ENCODE results near the gene PTPN7.
"Not testable (repeated sequence)": the region's sequence is repeated elsewhere in the genome, so short reads cannot be mapped to it uniquely, and the experiment has no call there.

PTPN7 gene

DNA sequence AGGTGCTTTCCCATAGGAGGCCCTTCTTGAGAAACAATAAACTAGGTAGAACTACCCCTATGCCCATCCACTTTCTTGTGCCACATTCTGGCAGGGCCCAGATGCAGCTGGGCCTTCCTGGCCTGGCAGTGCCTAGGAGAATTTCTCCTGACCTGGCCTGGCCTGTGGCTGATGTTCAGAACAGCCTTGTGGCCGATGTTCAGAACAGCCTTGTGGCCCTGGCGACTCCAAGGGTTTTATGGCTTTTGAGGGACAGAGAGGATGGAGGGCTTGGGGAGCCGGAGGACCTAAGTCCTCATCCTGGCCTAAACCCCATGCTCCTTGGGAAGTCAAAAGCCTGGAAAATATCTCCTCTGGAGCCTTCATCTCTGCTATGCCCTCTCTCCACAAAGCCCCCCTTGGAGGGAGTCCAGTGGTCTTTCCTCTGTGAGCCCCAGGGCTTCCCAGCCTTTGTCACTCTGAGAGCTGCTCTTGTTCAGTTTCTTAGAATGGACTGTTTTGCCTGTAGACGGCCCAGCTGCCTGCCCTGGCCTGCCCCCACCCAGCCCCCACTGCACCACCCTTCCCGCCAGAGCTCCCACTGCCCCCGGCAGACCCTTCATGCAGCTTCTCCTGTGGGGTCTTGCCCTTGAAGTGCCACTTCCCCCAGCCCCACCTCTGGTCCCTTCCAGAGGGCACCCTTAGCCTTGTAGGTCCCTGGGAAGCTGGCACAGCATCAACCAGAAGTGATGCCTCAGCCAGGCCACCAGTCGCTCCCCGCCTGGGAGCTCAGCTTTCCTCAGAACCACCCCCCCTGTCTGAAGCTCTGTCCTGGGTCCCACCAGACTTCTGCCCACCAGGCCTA is 30.7 kb downstream of the PTPN7 start:
- no peak for DNase-seq

DNA sequence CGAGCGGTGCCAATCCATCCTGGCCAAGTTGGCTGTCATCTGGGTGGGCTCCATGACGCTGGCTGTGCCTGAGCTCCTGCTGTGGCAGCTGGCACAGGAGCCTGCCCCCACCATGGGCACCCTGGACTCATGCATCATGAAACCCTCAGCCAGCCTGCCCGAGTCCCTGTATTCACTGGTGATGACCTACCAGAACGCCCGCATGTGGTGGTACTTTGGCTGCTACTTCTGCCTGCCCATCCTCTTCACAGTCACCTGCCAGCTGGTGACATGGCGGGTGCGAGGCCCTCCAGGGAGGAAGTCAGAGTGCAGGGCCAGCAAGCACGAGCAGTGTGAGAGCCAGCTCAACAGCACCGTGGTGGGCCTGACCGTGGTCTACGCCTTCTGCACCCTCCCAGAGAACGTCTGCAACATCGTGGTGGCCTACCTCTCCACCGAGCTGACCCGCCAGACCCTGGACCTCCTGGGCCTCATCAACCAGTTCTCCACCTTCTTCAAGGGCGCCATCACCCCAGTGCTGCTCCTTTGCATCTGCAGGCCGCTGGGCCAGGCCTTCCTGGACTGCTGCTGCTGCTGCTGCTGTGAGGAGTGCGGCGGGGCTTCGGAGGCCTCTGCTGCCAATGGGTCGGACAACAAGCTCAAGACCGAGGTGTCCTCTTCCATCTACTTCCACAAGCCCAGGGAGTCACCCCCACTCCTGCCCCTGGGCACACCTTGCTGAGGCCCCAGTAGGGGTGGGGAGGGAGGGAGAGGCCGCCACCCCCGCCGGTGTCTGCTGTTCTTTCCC is 32.4 kb downstream of the PTPN7 start:
- no peak for DNase-seq

DNA sequence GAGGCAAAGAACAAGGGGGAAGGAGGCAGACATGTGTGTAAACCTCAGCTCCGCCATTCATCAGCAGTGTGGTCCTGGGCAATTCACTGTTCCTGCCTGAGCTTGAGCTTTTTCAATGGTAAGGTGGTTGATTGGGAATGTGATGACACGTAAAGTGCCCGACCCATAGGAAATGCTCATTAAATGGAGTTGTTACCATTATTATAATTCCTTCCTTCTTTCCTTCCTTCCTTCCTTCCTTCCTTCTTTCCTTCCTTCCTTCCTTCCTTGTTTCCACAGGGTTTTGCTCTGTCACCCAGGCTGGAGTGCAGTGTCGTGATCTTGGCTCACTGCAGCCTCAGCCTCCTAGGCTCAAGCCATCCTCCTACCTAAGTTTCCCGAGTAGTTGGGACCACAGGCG is 33.3 kb downstream of the PTPN7 start:
- DNase-seq, result no peak

DNA sequence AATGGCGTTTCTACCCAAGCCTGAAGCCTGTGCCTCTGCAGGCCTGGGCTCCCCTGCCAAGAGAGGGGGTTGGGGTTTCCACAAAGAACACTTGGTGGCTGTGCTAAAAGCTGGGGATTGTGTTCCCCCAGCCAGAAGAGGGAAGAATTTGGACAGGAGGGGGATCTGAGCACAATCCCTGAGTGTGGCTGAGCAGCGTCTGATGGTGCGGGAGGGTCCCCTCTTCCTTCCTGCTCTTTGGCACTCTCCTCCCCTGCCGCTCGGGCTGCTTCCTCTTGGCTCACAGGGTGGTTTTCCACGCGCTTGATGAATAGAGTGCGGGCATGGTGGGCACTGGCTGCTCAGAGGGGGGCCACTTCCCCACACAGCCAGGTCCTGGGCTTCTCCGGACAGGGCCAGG is 34.0 kb downstream of the PTPN7 start:
- DNase-seq, result no peak

DNA sequence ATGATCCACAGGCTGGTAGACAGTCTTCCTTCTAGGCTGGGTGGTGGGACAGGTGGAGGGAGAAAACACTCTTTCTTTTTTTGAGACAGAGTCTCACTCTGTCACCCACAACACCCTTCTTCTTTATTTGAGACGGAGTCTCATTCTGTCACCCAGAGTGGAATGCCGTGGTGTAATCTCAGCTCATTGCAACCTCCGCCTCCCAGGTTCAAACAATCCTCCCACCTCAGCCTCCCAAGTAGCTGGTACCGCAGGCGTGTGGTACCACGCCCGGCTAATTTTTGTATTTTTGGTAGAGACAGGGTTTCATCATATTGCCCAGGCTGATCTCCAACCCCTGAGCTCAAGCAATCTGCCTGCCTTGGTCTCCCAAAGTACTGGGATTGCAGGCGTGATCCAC is 34.8 kb downstream of the PTPN7 start:
- no peak for DNase-seq

DNA sequence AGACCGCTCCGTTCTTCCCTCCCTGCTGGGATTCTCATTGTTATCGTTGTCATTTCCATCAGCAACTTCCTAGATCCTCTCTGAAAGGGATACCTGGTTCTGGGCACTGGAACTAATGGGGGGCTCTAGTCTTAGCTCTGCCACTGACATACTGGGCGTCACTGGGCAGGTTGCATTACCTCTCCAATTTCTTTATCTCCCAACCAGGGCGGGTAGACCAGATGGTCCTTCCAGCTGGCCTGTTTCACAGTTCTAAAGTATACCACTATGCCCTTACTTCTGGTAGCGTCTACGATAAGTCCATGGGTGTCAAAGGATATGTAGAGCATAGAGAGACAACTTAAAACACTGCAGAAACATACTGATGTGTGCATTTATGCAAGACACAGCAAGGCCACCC is 36.3 kb downstream of the PTPN7 start:
- no peak for DNase-seq

DNA sequence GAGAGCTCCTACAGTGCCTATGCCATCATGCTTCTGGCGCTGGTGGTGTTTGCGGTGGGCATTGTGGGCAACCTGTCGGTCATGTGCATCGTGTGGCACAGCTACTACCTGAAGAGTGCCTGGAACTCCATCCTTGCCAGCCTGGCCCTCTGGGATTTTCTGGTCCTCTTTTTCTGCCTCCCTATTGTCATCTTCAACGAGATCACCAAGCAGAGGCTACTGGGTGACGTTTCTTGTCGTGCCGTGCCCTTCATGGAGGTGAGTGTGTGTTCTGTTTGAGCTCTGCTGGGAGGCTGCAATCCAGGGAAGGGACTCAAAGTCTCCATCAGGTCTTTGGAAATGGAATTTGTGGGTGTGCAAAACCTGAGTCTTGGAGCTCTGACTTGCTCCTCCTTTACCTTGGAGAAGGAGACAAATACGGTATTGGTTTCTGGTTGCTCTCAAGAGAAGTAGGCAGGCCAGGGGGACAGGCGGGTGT is 37.0 kb downstream of the PTPN7 start:
- DNase-seq, result no peak

DNA sequence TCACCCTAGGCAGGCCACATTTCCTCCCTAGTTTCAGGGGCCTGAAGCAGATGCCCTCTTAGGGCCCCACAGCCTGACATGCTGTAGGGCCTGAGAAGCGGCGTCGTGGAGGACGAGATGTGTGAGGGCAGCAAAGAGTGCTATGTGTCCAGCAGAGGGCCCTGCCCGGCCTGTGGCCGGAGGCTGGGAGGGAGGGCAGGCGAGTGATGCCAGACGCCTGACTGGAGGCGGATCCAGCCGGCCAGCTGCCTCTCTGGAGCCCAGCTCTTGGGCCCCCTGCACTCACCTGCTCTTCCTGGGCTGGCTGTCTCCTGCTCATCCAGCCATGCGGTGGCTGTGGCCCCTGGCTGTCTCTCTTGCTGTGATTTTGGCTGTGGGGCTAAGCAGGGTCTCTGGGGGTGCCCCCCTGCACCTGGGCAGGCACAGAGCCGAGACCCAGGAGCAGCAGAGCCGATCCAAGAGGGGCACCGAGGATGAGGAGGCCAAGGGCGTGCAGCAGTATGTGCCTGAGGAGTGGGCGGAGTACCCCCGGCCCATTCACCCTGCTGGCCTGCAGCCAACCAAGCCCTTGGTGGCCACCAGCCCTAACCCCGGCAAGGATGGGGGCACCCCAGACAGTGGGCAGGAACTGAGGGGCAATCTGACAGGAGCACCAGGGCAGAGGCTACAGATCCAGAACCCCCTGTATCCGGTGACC is 37.6 kb downstream of the PTPN7 start, which contains the start of gene GPR37L1:
GPR37L1 (plus strand) TSS at position 279 of the 697 bp plus-strand sequence; CDS start at position 326, 47 bp downstream.
- peak; percentile 59 for DNase-seq

DNA sequence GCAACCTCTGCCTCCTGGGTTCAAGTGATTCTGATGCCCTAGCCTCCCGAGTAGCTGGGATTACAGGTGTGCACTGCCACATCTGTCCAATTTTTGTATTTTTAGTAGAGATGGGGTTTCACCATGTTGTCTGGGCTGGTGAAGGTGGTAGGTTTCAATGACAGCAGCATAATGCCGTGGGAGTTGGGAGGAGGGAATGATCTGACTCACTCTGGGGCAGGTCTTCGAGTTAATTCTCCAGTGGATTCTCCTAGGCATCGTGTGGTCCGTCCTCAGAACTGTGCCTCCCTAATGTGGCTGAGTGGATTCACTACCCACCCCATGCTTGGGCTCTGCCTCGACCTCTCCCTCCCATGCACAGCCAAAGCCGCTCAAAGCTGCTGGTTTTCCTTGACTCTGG is 39.4 kb downstream of the PTPN7 start:
- DNase-seq, result no peak

DNA sequence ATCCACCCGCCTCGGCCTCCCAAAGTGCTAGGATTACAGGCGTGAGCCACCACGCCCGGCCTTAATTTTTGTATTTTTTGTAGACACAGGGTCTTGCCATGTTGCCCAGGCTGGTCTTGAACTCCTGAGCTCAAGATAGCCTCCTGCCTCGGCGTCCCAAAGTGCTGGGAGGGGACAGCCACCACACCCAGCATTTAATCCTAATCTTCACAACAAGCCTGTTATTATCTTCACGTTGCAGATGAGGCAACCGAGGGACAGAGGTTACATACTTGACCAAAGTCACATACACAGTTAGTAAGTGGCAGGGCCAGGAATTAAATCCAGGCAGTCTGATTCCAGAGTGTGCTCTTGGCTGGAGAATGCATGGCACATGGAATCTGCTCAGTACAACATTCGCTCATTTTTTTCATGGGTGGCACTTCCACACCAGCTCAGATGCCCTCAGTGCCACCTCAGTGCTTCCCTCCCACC is 42.5 kb downstream of the PTPN7 start:
- no peak for DNase-seq

DNA sequence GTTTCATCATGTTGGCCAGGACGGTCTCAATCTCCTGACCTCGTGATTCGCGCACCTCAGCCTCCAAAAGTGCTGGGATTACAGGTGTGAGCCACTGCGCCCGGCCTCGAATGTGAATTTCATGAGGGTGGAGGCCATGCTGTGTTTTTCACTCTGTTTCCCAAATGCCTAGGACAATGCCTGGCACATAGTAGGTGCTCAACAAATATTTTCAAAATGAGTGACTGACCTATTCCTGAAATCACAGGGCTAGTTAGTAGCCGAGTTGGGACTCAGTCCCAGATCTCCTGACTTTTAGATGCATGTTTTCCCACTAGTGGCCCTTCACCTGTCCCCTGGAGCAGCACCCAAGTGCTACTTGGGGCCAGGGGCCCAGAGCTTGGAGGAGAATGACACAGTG is 44.1 kb downstream of the PTPN7 start:
- DNase-seq, result no peak

DNA sequence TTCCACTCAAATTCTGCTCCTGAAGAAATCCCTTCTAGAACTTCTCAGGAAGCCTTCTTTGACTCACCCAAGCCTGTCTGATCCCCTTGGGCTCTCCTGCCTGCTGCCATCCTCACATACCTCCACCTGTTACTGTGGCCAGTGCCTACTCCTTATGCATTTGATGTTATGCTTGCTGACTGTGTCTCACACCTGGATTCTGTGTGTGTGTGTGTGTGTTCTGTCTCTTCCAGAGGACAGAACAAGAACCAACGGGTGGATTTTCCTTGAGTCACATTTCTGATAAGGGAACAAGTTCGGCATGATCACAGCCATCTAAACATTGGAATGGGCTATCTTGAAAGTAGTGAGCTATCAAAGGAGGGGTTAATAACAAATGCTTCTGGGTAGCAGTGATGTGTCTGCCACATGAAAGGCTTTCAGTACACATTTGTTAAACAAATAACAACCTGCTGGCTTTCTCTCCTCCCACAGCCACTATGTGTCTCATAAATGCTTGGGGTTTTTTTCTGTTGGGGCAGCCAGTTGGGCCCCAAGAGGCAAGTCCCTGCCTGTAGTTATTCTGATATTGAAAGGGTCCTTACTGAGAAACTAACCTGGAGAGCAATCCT is 46.6 kb downstream of the PTPN7 start:
- no peak for DNase-seq

DNA sequence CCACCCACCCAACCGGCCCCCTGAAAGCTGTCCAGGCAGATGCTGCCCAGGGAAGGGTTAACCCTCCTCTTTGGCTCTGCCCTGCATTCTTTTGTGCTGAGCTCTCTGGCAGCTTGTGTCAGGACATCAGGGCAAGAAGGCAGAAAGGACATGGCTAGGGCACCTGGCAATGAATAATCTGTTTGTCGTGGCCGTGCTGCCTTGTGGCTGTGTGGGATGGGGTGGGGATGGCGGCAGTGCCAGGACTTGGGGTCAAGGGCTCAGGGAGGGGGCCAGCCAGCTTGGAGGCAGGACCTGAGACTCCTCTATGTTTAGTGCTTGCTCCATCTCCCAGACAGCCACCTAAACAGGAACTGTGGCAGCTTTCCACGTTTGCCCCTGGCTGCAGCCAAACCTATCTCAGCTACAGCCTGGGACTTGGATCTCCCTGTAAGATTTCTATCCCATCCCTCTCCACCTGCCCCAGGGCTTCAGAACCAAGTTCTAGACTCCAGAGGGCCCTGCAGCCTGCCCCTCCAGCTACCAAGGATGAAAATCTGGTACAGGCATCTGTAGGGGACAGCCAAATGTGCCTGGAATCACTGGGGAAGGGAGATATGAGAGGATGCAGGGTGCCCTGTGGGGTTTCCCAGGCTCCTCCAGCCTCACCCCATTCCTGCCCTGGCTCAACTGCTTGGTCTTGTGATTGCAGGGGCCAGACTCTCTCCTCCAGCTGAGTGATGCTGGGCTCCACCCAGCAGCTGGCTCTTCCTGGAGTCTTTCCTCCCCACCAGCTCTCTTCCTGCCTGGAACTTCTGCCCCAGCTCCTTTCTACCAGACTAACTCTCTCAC is 47.3 kb downstream of the PTPN7 start:
- peak; percentile 48 for DNase-seq

DNA sequence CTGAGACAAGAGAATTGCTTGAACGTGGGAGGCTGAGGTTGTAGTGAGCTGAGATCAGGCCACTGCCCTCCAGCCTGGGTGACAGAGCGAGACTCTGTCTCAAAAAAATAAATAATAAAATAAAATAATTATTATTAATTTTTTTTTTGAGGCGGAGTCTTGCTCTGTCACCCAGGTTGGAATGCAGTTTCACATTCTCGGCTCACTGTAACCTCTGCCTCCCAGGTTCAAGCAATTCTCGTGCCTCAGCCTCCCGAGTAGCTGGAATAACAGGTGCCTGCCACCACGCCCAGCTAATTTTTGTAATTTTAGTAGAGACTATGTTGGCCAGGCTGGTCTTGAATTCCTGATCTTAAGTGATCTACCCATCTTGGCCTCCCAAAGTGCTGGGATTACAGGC is 48.8 kb downstream of the PTPN7 start:
- DNase-seq, result not testable (repeated sequence)

DNA sequence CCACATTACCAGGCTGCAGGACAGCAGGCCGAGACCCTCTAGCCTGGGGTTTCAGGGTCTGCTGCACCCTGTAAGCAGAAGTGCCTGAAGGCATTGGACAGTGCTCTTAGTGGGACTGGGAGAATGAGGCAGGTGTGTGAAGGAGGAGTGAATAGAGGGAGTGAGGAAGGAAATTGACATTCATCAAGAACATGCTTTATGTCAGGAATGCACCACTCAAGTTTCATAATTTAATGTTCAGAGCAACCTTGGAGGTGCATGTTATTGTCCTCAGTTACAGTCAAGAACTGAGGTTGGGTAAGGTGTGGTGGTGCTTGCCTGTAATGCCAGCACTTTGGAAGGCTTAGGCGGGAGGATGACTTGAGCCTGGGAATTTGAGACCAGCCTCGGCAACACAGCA is 49.4 kb downstream of the PTPN7 start:
- DNase-seq, result no peak

DNA sequence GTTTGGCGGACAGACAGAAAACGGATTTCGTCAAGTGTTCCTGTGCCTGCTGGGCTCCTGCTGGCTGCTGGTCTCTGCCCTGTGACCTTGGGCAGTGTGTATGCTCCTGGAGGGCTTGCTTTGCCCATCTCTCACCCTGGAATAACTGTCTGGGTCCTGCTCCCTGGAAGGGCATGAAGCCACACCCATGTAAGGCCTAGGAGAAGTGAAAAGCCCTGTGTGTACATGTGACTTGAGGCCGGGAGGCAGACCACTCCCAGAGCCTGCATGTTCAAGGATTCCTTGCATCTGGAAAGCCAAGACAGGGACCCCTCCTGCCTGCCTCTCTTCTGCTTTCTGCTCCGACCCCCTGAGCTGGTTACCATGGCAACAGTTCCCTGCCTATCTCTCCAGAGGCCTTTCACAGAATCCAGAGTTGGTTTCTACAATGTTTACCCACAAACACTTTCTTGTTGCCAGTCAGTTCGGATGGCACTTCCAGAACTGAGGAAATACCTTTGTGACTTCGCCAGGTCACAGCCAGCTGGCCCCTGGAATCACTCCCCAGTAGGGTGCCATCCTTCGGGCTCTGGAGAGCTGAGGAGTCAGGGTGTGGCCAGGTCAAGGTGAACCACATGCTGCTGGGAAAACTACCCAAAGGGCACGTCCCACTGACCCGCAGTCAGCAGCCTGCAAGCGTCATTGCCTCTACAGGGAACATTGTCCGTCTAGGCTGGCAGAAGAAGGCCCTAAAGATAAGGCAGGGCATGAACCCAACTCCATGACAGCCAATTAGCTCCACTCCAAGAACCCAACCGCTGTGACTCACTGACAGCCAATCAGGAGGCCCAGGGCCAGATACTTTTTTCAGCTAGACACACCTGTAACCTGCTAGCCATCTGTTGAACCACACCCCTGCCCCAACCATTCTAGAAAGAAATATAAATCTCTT is 52.3 kb downstream of the PTPN7 start:
- DNase-seq, result no peak

DNA sequence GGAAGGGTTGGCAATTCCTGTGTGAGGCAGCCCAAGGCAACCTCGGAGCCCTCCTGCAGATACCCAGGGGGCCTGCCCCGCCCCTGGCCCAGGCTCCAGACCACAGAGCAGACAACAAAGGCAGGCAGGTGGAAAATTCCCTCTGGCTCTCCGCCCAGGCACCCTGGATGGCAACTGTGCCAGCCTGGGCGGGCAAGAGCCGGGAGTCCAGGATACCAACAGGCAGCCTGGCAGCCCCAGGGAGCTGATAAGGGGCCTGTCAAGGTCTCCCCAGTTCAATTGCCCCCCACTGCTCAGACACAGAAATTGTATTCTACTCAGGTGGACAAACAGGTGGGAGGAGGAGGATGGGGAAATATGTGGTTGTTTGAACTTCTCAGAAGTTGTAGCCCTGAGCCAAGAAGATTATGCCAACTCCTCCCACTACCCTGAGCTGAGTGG is 53.1 kb downstream of the PTPN7 start:
- no peak for DNase-seq

DNA sequence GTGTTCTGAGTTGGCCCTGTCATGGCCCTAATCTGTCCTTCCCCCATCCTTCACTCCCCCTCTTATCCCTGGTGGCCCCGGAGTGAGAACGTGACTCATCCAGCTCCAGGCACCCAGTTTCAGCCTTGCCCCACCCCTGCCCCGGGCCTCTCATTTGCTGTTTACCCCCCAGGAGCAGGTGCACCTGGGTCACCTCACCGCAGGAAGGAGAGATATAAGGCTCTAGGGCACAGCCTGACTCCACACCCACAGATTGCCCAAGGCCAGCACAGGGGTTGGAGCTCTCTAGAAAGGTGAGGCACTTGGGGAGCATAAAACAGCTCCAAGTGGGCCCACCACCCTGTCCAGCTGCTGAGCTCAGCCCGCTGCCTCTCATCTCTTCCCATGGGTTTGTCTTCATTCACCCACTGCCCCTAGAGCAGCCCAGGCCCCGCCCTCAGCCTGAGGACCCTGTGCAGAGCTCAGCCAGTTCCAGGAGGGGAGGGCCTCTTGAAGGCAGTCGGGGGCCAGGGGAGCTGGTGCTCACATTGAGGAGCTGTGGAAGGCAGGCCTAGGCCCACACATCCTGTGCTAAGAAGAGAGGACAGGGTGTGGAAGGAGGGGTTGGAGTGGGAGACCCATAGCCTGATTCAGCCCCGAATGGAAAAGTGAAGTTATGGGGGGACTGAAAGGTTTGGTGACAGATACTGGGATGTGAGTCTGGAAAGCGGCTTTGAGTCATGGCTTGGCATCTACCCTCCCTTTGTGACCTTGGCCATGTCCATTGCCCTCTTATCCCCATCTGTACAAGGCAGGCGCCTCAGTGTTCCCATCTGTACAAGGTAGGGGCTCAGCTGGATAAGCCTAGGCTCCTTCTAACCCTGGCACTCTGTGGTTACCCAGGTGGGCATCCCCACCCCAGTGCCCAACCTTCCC is 53.8 kb downstream of the PTPN7 start:
- peak; percentile 33 for DNase-seq

DNA sequence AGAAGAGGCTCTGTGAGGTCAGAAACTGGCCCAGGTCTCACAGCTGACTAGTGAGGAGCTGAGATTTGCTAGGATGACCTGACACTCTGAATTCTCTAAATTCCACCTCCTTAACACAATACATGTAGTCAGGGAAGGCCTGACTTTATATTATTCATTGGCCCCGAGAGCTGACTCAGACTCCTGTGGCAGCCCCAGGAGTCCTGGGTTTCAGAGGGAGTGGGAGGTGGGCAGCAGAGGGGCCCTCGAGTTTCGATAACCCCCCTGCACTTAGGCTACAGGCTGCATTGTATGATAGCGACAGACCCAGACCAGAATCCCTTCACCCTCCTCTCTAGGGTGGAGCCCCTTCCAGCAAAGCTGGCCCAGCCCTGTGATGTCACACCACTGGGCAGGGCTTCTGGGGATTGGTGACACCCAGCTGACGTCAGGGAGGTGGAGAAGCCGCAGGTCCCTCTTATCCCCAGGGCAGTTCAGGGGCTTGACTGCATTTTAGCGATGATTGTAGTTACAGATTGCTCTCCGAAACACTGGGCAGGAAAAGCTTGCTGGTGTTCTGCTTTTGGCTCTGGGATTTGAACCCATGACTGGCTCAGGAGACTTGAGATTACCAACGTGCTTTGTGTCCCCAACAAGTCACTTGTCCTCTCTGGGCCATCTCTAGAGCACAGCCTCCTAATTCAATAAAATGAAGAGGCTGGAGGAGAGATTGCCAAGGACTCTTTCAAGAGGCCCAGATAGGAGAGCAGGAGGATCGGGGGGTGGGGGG is 54.6 kb downstream of the PTPN7 start:
- DNase-seq, result peak; percentile 72

Measured in EL (cell line).